Glutamatergic neuron (in vitro differentiated cells): Measurements from ENCODE around the gene SHISA5. TPM values are rescaled to one million over a fixed set of nuclear protein-coding genes. Genes with fewer than 3 reads are reported as not detected.
"Not testable (repeated sequence)": the region's sequence is repeated elsewhere in the genome, so short reads cannot be mapped to it uniquely, and the experiment has no call there.

Source experiments
- DNase-seq: peaks from one replicate; pipeline ENCODE4 v3.0.0; 2022
- H3K27ac Mint-ChIP-seq: one replicate; pipeline ENCODE4 v1.8.0; 2020; ENCODE audit warnings: mild to moderate bottlenecking, mixed read lengths, inconsistent platforms; ENCODE audit not compliant: unreplicated experiment
- H3K27me3 Mint-ChIP-seq: one replicate; pipeline ENCODE4 v1.8.0; 2020; ENCODE audit warnings: mild to moderate bottlenecking, moderate library complexity, mixed read lengths, inconsistent platforms; ENCODE audit not compliant: unreplicated experiment
- H3K36me3 Mint-ChIP-seq: one replicate; pipeline ENCODE4 v1.8.0; 2020; ENCODE audit warnings: mild to moderate bottlenecking, mixed read lengths, inconsistent platforms; ENCODE audit not compliant: unreplicated experiment
- H3K4me1 Mint-ChIP-seq: one replicate; pipeline ENCODE4 v1.8.0; 2020; ENCODE audit warnings: mild to moderate bottlenecking, low read depth, mixed read lengths, inconsistent platforms; ENCODE audit not compliant: unreplicated experiment
- H3K4me3 Mint-ChIP-seq: one replicate; pipeline ENCODE4 v1.8.0; 2020; ENCODE audit warnings: mild to moderate bottlenecking, mixed read lengths, inconsistent platforms; ENCODE audit not compliant: unreplicated experiment
- H3K9me3 Mint-ChIP-seq: one replicate; pipeline ENCODE4 v1.8.0; 2020; ENCODE audit warnings: mild to moderate bottlenecking, moderate library complexity, mixed read lengths, inconsistent platforms; ENCODE audit not compliant: unreplicated experiment
- total RNA-seq: library from RNA; stranded (reverse); fragmentation: NEBNext Ultra II Directional; extraction: Animal tissue kit (Norgen Biotek cat#: 25700); gene quantifications from one replicate; pipeline ENCODE4 v1.2.1, GENCODE V29; 2021; ENCODE audit not compliant: unreplicated experiment
- TF ChIP-seq, protein P1 (sequence below): fragments of 200-600 bp; sonication (generic); IDR thresholded peaks from one replicate; pipeline ENCODE4 v1.5.0; 2021; ENCODE audit not compliant: partially characterized antibody, unreplicated experiment

The SHISA5 gene
- total RNA-seq, 1 donor from 2014 or later = 261 TPM

DNA sequence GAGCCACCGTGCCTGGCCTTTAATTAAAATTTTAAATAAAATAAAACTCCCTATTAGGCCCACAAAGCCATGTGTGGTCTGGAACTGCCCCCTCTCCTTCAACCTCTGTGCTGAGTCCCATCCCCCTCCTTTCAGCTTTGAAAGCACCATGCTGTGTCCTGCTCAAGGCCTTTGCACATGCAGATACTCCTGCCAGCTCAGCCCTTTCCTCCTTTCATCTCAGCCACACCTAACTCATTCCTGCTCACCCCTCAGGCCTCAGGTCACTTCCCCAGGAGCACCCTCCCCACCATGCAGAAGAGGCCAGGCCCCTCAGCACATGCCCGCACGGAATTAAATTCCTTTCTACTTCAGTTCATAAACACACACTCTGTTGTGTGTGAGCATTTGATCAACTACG lies 29.4 kb downstream of the SHISA5 start:
- H3K4me1 Mint-ChIP-seq = peaks cover 20% of the 10 kb centered on the region
- peaks cover 9% of the 10 kb centered on the region for H3K27me3 Mint-ChIP-seq
- TF ChIP-seq, protein P1, sequence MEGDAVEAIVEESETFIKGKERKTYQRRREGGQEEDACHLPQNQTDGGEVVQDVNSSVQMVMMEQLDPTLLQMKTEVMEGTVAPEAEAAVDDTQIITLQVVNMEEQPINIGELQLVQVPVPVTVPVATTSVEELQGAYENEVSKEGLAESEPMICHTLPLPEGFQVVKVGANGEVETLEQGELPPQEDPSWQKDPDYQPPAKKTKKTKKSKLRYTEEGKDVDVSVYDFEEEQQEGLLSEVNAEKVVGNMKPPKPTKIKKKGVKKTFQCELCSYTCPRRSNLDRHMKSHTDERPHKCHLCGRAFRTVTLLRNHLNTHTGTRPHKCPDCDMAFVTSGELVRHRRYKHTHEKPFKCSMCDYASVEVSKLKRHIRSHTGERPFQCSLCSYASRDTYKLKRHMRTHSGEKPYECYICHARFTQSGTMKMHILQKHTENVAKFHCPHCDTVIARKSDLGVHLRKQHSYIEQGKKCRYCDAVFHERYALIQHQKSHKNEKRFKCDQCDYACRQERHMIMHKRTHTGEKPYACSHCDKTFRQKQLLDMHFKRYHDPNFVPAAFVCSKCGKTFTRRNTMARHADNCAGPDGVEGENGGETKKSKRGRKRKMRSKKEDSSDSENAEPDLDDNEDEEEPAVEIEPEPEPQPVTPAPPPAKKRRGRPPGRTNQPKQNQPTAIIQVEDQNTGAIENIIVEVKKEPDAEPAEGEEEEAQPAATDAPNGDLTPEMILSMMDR = no peak
- H3K9me3 Mint-ChIP-seq = peaks cover 2% of the 10 kb centered on the region
- no peak for DNase-seq
- H3K36me3 Mint-ChIP-seq = peaks cover 5% of the 10 kb centered on the region
- H3K4me3 Mint-ChIP-seq = peak overlapping the region; percentile 7
- H3K27ac Mint-ChIP-seq = peak overlapping the region; percentile 1

DNA sequence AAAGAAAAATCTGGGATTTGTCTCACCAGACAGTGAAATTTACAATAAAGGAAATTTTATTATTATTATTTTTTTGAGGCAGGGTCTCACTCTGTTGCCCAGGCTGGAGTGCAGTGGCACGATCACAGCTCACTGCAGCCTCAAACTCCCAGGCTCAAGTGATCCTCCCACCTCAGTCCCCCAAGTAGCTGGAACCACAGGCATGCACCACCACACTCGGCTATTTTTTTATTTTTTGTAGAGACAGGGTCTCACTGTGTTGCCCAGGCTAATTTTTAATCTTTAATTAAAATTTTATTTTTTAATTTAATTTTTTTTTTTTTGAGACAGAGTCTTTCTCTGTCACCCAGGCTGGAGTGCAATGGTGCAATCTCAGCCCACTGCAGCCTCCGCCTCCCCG lies 29.9 kb downstream of the SHISA5 start:
- H3K4me1 Mint-ChIP-seq = peaks cover 23% of the 10 kb centered on the region
- not testable (repeated sequence) for H3K9me3 Mint-ChIP-seq, H3K27ac Mint-ChIP-seq, DNase-seq, H3K4me3 Mint-ChIP-seq, H3K36me3 Mint-ChIP-seq, H3K27me3 Mint-ChIP-seq

DNA sequence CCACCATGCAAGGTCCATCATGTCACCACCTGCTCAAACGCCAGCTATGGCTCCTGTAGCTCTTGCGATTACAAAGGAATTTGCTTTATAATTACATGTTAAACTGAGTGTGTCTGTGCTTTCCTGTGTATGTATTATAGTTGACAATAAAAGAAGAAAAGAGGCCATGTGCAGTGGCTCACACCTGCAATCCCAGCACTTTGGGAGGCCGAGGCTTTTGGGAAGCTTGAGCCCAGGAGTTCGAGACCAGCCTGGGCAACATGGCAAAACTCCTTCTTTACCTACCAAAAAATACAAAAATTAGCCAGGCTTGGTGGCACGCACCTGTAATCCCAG lies 30.4 kb downstream of the SHISA5 start:
- H3K27ac Mint-ChIP-seq = peak overlapping the region; percentile 100
- H3K36me3 Mint-ChIP-seq = peaks cover 5% of the 10 kb centered on the region
- peaks cover 2% of the 10 kb centered on the region for H3K9me3 Mint-ChIP-seq
- TF ChIP-seq, protein P1 = no peak
- peaks cover 23% of the 10 kb centered on the region for H3K4me1 Mint-ChIP-seq
- H3K27me3 Mint-ChIP-seq = peaks cover 9% of the 10 kb centered on the region
- DNase-seq = no peak
- H3K4me3 Mint-ChIP-seq = peak overlapping the region; percentile 99

DNA sequence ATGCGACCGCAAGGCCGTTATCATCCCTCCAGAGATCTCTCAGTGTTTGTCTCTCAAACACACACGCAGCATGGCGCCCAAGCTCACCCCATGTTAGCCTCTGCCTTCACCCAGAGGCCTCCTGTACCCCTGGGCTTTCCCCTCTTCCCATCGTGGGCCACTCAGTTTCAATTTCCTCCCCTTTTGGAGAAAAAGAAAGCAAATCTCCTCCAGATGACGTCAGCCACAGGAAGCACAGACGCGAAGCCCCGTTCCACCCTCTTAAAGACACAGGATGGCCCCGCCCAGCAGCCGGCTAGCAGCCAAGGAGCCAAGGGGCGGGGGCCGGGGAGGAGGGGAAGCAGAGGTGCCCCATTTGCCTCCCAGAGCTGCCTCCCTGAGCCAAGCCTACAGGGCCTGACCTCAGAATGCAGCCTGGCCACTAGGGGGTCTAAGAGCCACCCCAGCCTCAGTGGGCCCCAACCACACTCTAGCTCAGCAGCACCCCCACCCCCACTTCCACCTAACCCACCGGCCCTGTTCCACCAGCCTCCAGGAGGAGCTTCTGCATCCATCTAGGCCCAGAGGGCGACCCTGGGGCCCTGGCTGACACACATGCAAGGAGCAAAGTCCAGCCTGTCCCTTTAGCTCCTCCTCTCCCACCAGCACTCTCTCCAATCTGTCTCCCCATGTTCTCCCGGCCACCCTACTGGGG lies 30.9 kb downstream of the SHISA5 start:
- DNase-seq = peak; percentile 96
- Mint-ChIP-seq H3K4me1 (peaks cover 25% of the 10 kb centered on the region), H3K4me3 (peak overlapping the region; percentile 99), H3K36me3 (peaks cover 6% of the 10 kb centered on the region), H3K9me3 (peaks cover 2% of the 10 kb centered on the region), H3K27ac (peak overlapping the region; percentile 100), H3K27me3 (peaks cover 10% of the 10 kb centered on the region)
- TF ChIP-seq, protein P1 = peak; percentile 78

DNA sequence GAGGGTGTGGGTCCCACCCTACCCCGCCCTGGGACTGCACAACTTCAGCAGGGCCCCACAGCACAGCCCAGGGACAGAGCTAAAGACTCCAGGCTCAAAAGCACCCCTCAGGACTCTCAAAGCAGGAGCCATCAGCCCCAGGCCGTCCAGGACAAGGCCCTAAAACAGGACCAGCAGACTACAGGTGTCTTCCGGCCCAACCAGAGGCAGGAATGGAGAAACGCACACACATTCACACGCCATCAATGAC lies 31.4 kb downstream of the SHISA5 start:
- Mint-ChIP-seq H3K27me3 (peaks cover 10% of the 10 kb centered on the region), H3K36me3 (peaks cover 11% of the 10 kb centered on the region), H3K4me1 (peaks cover 29% of the 10 kb centered on the region), H3K9me3 (peaks cover 6% of the 10 kb centered on the region), H3K27ac (peak overlapping the region; percentile 100), H3K4me3 (peak overlapping the region; percentile 99)
- TF ChIP-seq, protein P1 = no peak
- no peak for DNase-seq
